Astrocyte (in vitro differentiated cells and primary cell): ENCODE data around the gene CATSPERZ. TPM values are rescaled to one million over a fixed set of nuclear protein-coding genes. Genes with fewer than 3 reads are reported as not detected.
"Not testable (repeated sequence)": the region's sequence is repeated elsewhere in the genome, so short reads cannot be mapped to it uniquely, and the experiment has no call there.

Experiments
- DNase-seq: peaks from one replicate; pipeline ENCODE4 v3.0.0-alpha.2; 2010; ENCODE audit warnings: low read depth
- FAIRE-seq: peaks from 2 replicates; lab custom pipeline; 2011; peaks lifted over from hg19 to GRCh38; lab: Jason Lieb, UNC
- H2AFZ ChIP-seq: 2 replicates; pipeline ENCODE4 v1.6.0; 2012; ENCODE audit warnings: low read depth, low read length, inconsistent platforms
- H3K27ac ChIP-seq: 2 replicates; pipeline ENCODE4 v1.5.1; 2011; ENCODE audit warnings: low read depth, low read length, inconsistent platforms
- H3K27me3 ChIP-seq: 2 replicates; pipeline ENCODE4 v1.6.0; 2011; ENCODE audit warnings: low read length, inconsistent platforms; ENCODE audit not compliant: insufficient read depth
- H3K36me3 ChIP-seq: 2 replicates; pipeline ENCODE4 v1.5.1; 2011; ENCODE audit warnings: low read length, inconsistent platforms; ENCODE audit not compliant: insufficient read depth
- H3K4me1 ChIP-seq: 2 replicates; pipeline ENCODE4 v1.5.1; 2011; ENCODE audit warnings: low read length, inconsistent platforms; ENCODE audit not compliant: insufficient read depth
- H3K4me2 ChIP-seq: 2 replicates; pipeline ENCODE4 v1.6.0; 2012; ENCODE audit warnings: low read length, inconsistent platforms
- H3K4me3 ChIP-seq: 2 replicates; pipeline ENCODE4 v1.5.1; 2011; ENCODE audit warnings: low read depth, mild to moderate bottlenecking, low read length, inconsistent platforms; ENCODE audit not compliant: insufficient read depth
- H3K79me2 ChIP-seq: 2 replicates; pipeline ENCODE4 v1.6.0; 2012; ENCODE audit warnings: mild to moderate bottlenecking, low read length, inconsistent platforms; ENCODE audit not compliant: insufficient read depth
- H3K9ac ChIP-seq: 2 replicates; pipeline ENCODE4 v1.6.0; 2012; ENCODE audit warnings: mild to moderate bottlenecking, low read length, inconsistent platforms
- H3K9me3 ChIP-seq: 2 replicates; pipeline ENCODE4 v1.5.1; 2012; ENCODE audit warnings: low read depth, mild to moderate bottlenecking, low read length, inconsistent platforms; ENCODE audit not compliant: insufficient read depth
- H4K20me1 ChIP-seq: 2 replicates; pipeline ENCODE4 v1.6.0; 2012; ENCODE audit warnings: low read length, inconsistent platforms; ENCODE audit not compliant: insufficient read depth
- H3K27ac Mint-ChIP-seq: one replicate; pipeline ENCODE4 v1.8.0; 2021; ENCODE audit warnings: mild to moderate bottlenecking, mixed read lengths; ENCODE audit not compliant: unreplicated experiment
- H3K27me3 Mint-ChIP-seq: one replicate; pipeline ENCODE4 v1.8.0; 2021; ENCODE audit warnings: low read depth, mixed read lengths; ENCODE audit not compliant: unreplicated experiment
- H3K36me3 Mint-ChIP-seq: one replicate; pipeline ENCODE4 v1.8.0; 2021; ENCODE audit warnings: low read depth, mixed read lengths; ENCODE audit not compliant: unreplicated experiment
- H3K4me1 Mint-ChIP-seq: one replicate; pipeline ENCODE4 v1.8.0; 2021; ENCODE audit warnings: low read depth, mixed read lengths; ENCODE audit not compliant: unreplicated experiment
- H3K4me3 Mint-ChIP-seq: one replicate; pipeline ENCODE4 v1.8.0; 2021; ENCODE audit warnings: mild to moderate bottlenecking, moderate library complexity, mixed read lengths; ENCODE audit not compliant: unreplicated experiment
- H3K9me3 Mint-ChIP-seq: one replicate; pipeline ENCODE4 v1.8.0; 2021; ENCODE audit warnings: mild to moderate bottlenecking, mixed read lengths; ENCODE audit not compliant: unreplicated experiment
- CTCF ChIP-seq: IDR thresholded peaks from 2 replicates; pipeline ENCODE4 v1.5.1; 2011; ENCODE audit warnings: low read depth, mild to moderate bottlenecking, inconsistent platforms, low read length, moderate library complexity; ENCODE audit not compliant: insufficient read depth
- EZH2 ChIP-seq: IDR thresholded peaks from 2 replicates; pipeline ENCODE4 v1.6.1; 2012; ENCODE audit warnings: mild to moderate bottlenecking, low read length, inconsistent platforms; ENCODE audit not compliant: insufficient read depth
- total RNA-seq: library from RNA; stranded (reverse); gene quantifications from 2 replicates; pipeline ENCODE4 v1.2.1, GENCODE V29; 2021

The CATSPERZ gene
- total RNA-seq, 1 donor from 2014 or later, result not detected

DNA sequence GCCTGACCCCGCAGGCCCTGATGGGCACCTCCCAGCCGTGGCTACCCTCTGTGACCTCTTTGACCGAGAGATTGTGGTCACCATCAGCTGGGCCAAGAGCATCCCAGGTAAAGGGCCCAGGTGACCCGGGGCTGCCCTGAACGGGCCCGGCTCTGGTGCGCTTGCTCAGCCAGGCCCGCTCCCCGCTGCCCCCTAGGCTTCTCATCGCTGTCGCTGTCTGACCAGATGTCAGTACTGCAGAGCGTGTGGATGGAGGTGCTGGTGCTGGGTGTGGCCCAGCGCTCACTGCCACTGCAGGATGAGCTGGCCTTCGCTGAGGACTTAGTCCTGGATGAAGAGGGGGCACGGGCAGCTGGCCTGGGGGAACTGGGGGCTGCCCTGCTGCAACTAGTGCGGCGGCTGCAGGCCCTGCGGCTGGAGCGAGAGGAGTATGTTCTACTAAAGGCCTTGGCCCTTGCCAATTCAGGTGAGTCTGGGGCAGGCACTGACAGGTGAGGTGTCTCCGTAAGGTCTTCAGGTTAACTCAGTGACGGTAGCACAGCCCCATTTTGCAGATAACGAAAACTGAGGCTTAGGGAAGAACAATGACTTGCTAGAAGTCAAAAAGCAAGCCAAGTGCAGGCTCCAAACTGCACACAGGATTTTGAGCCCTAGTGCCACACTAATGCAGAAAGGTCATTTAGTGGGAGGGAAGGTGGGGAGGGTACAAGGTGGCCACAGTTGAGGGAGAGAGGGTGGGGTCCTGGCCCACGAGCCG is 14.8 kb downstream of the CATSPERZ start:
- no peak for DNase-seq
- no peak overlapping the region for H3K4me3 Mint-ChIP-seq
- Histone ChIP-seq H3K27ac (no peak overlapping the region), H3K4me3 (no peak overlapping the region), H3K79me2 (peaks cover 33% of the 10 kb centered on the region), H4K20me1 (no peaks in the 10 kb centered on the region), H3K9me3 (no peaks in the 10 kb centered on the region), H3K27me3 (no peaks in the 10 kb centered on the region), H2AFZ (no peak overlapping the region), H3K4me1 (peaks cover 4% of the 10 kb centered on the region), H3K36me3 (no peaks in the 10 kb centered on the region), H3K9ac (no peak overlapping the region), H3K4me2 (no peak overlapping the region)
- H3K4me1 Mint-ChIP-seq, result peaks cover 12% of the 10 kb centered on the region
- H3K27me3 Mint-ChIP-seq, result no peaks in the 10 kb centered on the region
- H3K36me3 Mint-ChIP-seq, result peaks cover 12% of the 10 kb centered on the region
- H3K9me3 Mint-ChIP-seq, result no peaks in the 10 kb centered on the region
- TF ChIP-seq CTCF, result no peak
- no peak for TF ChIP-seq EZH2
- FAIRE-seq, result no peak
- H3K27ac Mint-ChIP-seq, result no peak overlapping the region

- not testable (repeated sequence) for H3K9me3 Mint-ChIP-seq, H3K27me3 Mint-ChIP-seq, H4K20me1 ChIP-seq, H3K27me3 ChIP-seq, DNase-seq, H3K27ac ChIP-seq, H3K4me1 ChIP-seq, H3K4me3 ChIP-seq, H3K36me3 ChIP-seq, H2AFZ ChIP-seq, H3K9me3 ChIP-seq, H3K9ac ChIP-seq, FAIRE-seq
- peaks cover 19% of the 10 kb centered on the region for H3K36me3 Mint-ChIP-seq
- H3K27ac Mint-ChIP-seq, result peak overlapping the region; percentile 95
- H3K4me2 ChIP-seq, result peak overlapping the region; percentile 99
- H3K4me3 Mint-ChIP-seq, result peak overlapping the region; percentile 96
- H3K4me1 Mint-ChIP-seq, result peaks cover 15% of the 10 kb centered on the region
- H3K79me2 ChIP-seq, result peaks cover 31% of the 10 kb centered on the region
Measured at GRCh38 chr11:64315667-64316526, 15.7 kb downstream of the CATSPERZ start.

GRCh38 chr11:64316672-64317324 is 16.6 kb downstream of the CATSPERZ start:
- H3K27me3 ChIP-seq, result no peaks in the 10 kb centered on the region
- peak overlapping the region; percentile 84 for H3K4me3 ChIP-seq
- peaks cover 24% of the 10 kb centered on the region for H3K36me3 Mint-ChIP-seq
- peaks cover 3% of the 10 kb centered on the region for H3K36me3 ChIP-seq
- peaks cover 16% of the 10 kb centered on the region for H4K20me1 ChIP-seq
- no peaks in the 10 kb centered on the region for H3K9me3 Mint-ChIP-seq
- H3K9me3 ChIP-seq, result no peaks in the 10 kb centered on the region
- no peaks in the 10 kb centered on the region for H3K27me3 Mint-ChIP-seq
- peaks cover 28% of the 10 kb centered on the region for H3K79me2 ChIP-seq
- H3K4me1 ChIP-seq, result peaks cover 7% of the 10 kb centered on the region
- peaks cover 17% of the 10 kb centered on the region for H3K4me1 Mint-ChIP-seq
- peak overlapping the region; percentile 96 for H3K4me3 Mint-ChIP-seq
- H3K4me2 ChIP-seq, result peak overlapping the region; percentile 99
- H2AFZ ChIP-seq, result peak overlapping the region; percentile 82
- no peak for DNase-seq
- no peak for FAIRE-seq
- H3K9ac ChIP-seq, result peak overlapping the region; percentile 91
- H3K27ac ChIP-seq, result peak overlapping the region; percentile 94
- TF ChIP-seq CTCF (no peak), EZH2 (no peak)
- peak overlapping the region; percentile 95 for H3K27ac Mint-ChIP-seq
